Measurements from ENCODE around the gene EPHA6.

EPHA6 gene

DNA sequence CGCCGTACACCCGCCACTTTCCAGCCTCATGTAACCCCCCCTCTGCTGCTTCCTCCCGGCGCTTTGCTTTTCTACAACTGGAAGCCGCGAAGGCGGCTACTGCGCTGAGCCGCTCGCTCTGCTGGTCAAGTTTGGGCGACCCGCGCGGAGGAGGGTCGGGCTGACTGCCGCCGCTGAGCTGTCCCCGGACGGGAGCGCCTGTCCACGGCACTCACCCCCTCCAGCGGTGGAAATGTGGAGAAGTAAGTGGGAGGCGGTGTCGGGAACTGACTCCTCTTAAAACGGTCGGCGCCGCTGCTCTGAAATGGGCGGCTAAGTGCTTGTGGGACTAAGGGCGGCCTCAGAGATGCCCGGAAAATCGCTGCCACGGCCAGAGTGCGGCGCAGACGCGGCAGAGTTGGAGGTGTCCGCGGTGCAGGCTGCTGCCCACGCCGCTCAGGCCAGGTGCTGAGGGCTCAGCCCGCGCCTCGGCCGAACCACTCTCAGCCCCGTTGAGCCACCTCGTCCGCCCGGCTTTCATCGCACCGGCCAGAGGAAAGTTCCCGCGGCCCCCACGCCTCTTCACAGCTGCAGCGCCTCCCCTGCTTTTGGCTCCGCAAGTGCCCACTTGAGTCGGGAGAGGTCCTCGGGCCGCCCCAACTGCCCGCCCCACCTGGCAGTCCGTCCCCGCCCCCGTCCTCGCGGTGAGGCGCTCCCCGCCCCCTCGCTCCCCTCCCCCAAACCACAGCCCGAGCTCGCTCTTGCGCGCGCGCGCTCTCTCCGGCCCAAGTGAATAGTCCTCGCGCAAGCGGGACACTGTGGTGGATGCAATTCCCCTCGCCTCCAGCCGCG, at the start of gene EPHA6:
Gene EPHA6 (plus strand): TSS at position 775 of the 831 bp plus-strand sequence.
- DNase-seq, result peak; percentile 43

DNA sequence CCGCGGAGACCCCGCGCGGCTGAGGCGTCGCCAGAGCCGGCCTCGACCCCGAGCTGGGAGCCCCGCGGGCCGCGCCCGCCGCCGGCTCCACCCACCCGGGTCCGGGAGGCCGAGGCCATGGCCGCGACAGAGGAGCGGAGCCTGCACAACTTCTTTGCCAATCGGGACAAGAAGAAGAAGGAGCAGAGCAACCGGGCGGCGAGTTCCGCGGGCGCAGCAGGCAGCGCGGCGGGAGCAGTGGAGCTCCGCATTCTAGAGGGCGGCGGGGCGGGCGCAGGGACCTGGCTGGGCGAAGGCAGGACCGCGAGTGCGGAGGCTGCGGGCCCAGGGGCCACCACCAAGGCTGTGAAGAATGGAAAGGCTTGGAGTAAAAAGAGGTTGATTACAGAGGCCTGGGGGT, 37.6 kb upstream of the EPHA6 start:
- no peak for DNase-seq

DNA sequence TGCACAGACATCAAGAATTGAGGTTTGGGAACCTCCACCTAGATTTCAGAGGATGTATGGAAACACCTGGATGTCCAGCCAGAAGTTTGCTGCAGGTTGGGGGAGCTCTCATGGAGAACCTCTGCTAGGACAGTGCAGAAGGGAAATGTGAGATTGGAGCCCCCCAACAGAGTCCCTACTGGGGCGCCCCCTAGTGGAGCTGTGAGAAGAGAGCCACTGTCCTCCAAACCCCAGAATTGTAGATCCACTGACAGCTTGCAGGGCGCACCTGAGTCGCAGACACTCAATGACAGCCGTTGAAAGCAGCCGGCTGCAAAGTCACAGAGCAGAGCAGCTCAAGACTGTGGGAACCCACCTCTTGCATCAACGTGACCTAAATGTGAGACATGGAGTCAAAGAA, 34.6 kb upstream of the EPHA6 start:
- DNase-seq, result peak; percentile 4

DNA sequence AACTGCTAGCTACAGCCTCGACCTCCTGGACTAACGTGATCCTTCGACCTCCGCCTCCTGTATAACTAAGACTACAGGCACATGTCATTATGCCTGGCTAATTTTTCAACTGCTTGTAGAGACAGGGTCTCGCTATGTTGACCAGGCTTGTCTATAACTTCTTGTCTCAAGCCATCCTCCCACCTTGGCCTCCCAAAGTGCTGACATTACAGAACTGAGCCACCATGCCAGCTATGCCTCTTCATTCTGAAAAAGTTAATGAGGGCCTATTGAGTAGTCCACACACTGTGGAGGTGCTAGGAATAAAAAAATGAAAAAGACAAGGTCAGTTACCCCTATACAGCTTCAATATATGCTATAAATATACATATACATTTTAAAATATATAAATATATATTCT, 18.3 kb upstream of the EPHA6 start:
- DNase-seq, result no peak

DNA sequence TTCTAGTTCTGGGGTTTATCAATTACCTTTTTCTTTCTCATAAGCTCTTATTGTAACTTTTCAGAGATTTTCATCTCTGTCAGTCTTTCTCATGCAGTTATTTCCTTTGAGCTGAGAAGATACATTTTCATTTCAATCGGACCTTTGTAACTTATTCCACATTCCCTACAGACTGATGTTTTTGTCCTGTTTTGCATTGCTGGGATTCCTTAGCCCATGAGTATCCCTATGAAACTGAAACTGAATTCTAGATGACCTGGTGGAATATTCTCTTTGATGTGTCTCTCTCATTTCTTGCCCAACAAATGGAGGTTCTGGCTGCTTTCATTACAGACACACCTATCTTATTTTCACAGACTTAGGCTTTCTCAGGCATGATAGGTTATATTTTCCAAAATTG, 10.5 kb upstream of the EPHA6 start:
- DNase-seq, result no peak

DNA sequence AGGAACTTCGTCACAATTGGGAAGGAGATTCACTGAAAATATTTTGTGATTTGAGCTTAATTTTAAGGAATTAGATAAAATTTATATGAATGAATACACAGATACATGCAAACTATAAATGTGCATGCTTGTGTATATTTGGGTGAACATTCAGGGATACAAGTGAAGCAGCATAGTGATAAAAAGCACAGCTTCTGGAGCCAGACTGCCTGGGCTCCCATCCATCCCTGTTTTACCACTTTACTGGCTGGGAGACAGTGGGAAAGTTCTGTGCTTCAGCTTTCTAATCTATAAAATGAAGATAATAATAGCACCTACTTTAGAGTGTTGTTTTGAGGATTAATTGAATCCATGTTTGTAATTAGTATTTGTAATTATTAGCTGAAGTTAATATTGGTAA, 8.1 kb upstream of the EPHA6 start:
- DNase-seq, result no peak

DNA sequence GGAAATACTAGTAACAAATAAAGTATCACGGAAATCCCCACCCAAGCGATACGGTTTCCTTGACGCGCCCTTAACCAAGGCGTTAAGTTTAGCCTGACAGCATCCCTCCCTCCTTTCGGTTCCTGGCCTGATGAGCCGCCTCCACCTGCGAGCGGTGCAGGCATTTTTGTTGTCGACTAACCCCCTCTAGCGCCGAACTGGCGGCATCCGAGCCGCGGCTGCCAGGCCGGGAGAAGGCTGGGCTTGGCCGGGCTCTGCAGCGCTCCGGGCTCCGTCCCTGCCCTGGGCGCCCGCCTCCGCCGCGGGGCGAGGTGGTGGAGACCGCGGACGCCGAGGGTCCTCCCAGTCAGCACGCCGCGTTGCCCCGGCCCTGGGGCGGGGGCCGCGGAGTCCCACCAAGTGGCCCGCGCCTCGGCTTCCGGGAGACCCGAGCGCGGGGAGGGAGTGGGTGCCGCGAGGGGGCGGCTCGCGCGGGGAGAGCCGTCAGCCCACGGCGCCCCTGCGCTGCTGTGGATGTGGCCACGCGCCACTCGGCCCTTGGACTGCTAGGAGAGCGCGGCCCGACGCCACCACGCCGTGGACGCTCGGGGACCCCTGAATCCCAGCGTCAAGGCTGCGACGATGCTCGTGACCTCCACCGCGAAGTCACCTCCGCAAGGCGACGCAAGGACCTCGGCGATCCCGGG, 1.1 kb upstream of the EPHA6 start:
- DNase-seq, result peak; percentile 81

DNA sequence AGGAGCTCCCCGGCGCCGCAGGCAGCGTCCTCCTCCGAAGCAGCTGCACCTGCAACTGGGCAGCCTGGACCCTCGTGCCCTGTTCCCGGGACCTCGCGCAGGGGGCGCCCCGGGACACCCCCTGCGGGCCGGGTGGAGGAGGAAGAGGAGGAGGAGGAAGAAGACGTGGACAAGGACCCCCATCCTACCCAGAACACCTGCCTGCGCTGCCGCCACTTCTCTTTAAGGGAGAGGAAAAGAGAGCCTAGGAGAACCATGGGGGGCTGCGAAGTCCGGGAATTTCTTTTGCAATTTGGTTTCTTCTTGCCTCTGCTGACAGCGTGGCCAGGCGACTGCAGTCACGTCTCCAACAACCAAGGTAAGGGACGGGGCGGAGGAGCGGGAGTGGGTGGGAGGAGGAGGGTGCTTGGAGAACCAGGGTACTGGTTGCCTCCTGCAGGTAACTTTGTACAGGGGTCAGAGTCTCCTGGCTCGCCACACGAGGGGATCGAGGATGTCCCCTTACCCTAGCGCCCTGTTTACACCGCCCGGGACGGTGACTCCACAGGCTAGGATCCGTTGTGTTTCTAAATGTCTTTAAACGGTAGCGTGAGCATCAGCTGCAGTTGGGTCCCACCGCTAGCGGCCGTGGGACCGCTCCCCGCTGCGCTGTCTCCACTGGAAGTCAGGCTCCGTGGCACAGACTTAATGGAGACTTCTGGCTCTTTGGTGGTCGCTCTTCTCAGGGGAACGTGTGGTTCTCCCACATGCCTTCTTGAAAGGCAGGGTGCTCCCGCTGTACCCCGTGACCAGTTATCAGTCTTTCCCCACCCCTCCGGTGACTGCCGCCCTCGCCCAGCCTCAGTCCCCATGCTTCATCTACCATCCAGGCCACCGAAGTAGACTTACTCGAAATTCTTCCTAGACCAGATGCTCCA, 515 bp downstream of the EPHA6 start:
- DNase-seq, result no peak

DNA sequence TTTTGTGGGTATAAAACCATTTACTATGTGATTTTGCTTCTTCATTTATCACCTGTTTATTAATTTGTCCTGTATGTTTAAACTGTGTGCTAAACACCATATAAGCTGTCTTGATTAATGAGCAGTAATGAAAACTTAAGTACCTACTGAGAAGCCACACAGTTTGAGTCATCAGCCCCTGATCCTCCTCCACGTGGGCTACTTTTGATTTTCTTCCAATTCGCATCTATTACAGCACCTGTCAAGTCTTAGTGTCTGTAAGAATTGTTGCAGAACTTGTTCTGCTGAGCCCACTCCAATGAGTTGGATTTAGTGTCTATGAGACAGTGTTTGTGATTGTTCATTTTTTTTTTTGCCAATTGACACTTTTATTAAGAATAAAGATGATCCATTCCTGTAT, 16.8 kb downstream of the EPHA6 start:
- no peak for DNase-seq

DNA sequence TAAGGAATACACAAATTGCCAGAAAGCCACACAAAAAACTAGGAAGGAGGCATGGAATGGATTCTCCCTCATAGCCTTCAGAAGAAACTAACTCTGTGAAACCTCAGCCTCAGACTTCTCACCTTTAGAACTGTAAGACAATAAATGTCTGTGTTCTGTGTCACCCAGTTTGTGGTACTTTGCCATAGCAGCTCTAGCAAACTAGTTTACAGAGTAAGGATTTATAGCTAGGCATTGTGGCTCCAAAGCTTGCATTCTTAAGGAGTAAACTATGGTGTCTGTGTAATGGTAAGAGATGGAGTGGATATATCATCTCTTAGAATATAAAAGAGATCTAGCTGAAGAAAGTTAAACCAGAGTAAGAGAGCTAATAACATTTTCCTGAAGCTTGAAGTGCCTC, 18.9 kb downstream of the EPHA6 start:
- no peak for DNase-seq

DNA sequence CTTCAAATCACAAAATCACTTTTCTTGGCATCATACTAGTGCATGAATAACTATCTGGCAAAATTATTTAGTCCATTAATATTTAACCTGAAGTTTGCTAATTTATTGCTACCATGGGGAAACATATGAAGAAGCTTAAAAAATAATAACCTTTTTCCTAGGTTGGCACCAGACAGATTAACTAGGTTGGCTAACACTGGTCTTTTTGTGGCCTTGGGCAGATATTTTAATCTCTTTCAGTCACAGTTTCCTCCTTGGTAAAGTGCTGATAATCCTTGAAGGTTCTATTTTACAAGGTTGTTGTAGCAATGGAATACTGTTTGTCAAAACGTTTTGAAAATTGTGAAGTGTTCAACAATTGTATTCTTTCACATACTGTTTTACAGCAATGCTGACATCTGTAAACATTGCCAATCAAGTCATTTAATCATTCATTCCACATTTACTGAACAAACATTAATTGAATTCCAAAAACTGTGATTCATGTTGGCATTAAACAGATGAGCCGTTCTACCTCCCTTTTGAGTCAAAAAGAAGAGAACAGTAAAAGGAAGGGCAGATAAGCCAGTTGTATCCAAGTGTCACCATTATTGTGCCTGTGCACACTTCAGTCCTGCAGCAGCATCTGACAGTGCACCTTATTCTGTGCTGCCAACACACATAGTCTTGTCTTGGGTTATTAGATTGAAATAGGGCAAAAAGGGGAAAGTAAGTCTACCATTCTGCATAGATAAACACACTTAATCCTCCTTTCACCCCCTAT, 21.9 kb downstream of the EPHA6 start:
- DNase-seq, result no peak

DNA sequence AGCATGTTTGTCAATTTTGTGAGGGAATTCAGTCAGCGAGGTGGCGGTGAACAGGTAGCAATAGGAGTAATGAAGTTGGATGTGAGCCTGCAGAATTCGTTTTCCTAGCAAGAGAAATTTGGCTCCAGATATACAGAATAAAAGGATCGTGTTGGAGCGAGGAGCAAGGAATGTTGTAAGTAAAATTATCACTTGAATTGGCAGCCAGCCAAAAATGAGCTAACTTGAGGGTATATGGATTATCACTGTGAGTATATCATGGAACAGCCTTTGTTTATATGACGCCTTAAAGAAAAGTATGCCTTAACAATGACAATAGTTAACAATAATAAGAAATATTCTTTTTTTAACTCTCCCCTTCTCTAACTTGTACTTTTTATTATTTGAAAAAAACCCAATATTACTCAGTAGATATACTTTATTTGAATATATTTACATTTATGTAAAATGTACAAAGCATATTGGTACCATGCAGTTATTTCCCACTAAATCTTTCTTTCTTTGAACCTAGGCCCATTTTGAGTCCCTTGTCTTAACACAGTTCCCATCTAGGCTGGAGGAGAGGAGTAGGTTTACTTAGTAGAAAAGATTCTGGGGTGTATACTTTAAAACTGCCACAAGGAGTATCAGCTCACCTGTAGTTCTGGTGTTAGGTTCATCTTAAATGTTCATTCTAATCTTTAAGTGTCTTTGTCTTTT, 29.3 kb downstream of the EPHA6 start:
- DNase-seq, result peak; percentile 1

DNA sequence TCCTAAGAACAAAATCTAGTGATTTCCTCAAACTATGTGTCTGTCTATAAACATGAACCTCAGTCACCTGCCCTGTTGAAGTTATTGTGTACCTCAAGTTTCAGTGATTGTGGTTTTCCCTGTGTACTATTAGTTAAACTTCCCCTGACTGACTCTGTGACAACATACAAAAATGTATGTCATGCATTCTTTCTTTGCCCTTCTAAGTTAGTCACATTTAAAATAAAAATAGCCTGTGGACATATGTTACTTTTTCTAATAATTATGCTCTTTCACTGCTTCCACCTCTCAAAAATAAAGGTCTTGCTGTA, 29.8 kb downstream of the EPHA6 start:
- DNase-seq, result no peak

DNA sequence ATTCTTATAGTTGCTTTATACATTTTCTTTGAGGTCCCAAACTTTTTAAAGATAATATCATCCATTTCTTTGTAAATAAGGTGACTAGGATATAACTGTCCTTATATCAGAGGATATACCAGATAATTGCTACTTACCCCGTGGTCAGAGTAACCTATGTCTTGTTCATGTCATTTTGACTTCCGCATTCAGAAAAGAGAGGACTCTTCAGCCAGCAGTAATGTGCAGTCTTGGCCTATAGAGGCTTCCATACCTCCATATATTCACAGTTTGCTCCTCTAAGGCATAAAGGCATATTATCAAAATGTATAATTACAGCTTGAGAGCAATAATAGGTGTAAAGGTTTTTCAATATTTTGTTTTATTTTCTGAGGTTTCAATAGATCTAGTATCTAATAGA, 38.5 kb downstream of the EPHA6 start:
- no peak for DNase-seq

DNA sequence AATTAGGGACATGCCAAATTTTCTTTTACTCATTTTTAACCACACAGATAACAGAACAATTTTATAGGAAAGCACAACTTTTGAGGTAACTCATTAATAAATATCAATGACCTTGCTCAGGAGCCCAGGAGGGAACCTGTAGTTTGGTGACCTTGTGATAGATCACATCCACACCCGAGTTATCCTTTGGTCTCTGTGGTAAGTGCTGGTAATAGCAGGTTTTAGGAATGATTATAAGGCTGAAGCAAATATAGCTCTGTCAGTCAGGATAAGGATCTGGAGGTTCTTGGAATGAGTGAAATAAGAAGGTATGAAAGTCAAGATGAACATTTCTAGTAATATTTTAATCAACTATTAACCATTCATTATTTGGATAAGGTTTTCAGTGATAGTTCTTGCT, 46.5 kb downstream of the EPHA6 start:
- DNase-seq, result no peak

DNA sequence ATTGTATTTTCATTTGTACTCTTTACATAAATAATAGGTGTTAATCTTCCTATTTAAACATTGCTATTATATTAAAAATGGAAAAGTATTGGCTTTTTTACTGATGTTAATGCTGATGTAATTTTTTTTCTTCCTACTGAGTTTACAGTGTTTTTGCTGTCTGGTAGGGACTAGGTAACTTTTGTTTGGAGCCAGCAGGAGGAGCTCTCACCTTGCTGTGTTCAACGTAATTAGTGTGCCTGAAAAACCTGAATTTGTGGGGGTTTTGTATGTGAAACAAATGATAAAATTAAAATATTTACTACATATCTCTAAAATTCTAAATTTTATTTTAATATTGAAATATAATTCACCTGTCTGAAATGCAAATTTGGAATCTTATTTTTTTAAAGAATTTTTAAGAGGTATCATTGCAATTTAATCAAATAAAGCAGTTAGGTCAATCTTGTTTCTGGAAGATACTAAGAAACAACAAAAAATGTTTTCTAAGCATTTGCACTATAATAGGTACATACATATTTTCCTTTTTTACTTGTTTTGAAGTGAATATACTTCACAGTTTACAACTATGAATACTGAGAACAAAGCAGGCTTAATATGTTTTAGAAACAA, 48.8 kb downstream of the EPHA6 start:
- DNase-seq, result peak; percentile 57

DNA sequence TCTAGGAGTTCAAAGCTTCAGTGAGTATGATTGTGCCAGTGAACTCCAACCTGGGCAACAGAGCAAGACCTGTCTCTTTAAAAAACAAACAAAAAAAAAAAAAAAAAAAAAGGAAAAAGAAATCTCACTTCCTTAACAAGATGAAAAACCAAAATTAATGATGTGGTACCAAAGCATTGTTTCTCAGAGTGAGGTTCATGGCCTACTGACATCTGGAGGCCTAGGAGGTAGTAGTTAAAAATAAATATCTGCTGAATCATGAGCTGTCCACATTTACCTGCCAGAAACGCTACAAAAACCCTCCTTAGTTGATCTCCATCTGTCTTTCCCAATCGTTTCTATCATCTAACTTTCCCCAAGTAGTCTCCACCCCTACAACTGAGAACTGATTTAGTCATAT, 51.2 kb downstream of the EPHA6 start:
- no peak for DNase-seq

DNA sequence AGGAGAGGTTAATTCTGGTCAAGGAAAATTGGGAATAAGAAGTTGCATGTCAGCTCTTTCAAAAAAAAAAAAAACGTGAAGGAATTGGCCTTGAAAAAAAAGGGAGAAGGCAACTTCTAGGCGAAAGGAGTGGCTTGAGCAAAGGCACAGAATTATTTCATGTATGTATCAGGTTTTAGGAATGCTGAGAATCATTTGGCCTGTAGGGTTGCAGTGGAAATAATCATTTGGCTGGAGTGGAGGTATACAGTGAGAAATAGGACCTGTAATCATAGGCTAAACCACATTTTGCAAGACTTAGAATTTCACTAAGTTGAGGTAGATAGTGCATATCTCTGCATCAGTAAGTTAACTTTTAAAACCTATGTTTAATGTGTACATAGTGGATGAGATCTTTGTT, 54.9 kb downstream of the EPHA6 start:
- no peak for DNase-seq

DNA sequence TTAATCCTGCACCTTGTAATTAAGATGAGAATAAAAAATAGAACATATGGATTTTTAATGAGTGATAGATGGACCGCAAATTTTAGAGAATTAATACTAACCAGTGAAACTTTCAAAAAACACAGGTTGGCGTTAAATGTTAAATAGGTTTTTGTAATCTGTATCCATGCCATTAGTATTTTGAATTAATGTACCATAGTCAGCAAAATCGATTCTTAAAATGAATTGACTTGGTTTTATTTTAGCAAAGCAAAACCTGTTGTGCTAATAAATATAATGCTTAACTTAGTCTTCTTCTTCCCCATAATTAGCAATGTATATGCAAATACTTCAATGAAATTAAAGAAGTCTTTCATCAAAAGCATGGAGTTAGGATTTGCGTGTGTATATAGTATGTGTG, 63.1 kb downstream of the EPHA6 start:
- no peak for DNase-seq

DNA sequence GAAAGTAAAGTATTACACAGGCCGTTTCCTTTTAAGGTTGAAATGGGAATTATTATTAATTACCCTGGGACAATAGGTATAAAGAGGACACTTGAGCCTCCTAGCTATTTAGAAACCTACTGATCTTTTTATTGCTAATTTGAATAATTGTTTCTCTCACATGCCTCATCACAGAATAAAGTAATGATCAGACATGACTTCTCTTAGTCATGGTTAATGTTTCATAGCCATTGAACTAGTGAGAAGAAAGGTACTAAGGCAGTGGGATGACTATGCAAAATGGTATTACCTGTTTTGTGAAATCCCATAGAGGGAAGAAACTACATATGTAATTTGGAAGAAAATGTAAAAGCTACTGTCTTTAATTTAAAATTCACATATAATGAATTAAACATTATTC, 85.6 kb downstream of the EPHA6 start:
- DNase-seq, result no peak

DNA sequence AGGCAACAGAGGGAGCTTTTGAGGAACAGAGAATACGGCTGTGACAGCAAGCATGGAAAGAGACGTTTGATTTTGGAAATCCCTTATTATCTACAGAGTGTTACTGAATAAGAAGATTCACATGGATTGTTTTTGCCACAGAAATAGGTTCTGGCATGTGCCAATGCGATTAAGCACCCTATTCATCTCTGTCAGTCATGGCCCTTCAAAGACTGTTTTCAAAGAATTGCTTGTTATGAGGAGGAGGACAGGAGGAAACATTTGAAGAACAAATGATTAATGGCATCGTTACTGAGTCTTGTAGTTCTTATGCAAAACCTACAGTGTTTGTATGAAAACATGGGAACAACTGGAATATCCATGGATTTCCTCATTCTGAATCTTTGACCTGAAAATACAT, 86.2 kb downstream of the EPHA6 start:
- DNase-seq, result no peak

DNA sequence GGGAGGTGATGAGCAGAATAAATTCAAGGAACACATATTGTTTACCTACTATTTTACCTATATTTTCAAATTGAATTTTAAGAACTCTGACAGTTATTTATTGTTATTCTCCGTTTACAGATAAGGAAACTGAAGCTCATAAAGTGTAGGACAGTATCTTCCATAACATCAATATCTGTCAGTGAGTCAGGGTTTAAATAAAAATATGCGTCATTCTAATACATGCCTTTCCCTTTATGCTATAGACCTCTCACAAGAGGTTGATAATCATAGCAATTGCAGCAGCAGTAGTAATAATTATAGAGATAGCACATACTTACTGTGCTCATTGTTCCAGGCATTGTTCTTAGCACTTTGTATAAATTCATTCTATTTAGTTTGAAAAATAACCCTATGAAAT, 101.1 kb downstream of the EPHA6 start:
- no peak for DNase-seq

Data from hematopoietic multipotent progenitor cell treated with erythropoietin and hydrocortisone succinate and interleukin-3 and kit ligand, for 6 days (in vitro differentiated cells).